Astrocyte of the cerebellum (primary cell): Measurements from ENCODE around the gene RNF213.

Experiments
- DNase-seq: peaks from one replicate; pipeline ENCODE4 v3.0.0-alpha.2; 2011; ENCODE audit warnings: low read depth
- H3K4me3 ChIP-seq: 2 replicates; pipeline ENCODE4 v1.5.1; 2011; ENCODE audit warnings: mild to moderate bottlenecking, low read depth, low read length, moderate library complexity
- CTCF ChIP-seq: IDR thresholded peaks from 2 replicates; pipeline ENCODE4 v1.5.1; 2012; ENCODE audit warnings: low read length, low read depth, moderate library complexity, mild to moderate bottlenecking; ENCODE audit errors: missing control alignments
- in situ Hi-C: cut with HindIII; loops from 2 replicates; pipeline ENCODE4 v1.10.0; 2017; ENCODE audit warnings: low sequenced_read_pairs

The RNF213 gene

GRCh38 chr17:80315517-80316182 is 55.0 kb downstream of the RNF213 start:
- in situ Hi-C loops = no loop called here
- no peak overlapping the region for H3K4me3 ChIP-seq
- TF ChIP-seq CTCF = no peak
- DNase-seq = no peak

DNA sequence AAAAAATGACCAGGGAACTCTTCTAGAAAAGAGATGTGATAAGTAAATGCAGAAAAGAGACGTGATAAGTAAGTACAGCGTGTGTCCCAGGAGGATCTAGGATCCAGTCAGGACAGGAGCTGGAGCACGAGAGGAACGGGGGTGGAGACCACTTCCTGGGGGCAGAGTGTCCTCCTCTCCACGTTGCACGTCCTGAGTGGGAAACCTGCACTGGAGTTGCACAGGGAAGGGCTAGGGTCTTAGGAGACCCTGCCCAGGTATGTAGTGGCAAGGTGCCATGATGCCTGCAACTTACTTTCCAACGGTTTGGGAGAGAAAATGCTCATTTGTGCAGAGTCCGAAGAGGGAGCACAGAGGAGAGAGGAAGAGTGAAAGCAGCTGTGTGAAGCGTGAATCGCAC is 55.8 kb downstream of the RNF213 start:
- no peak for TF ChIP-seq CTCF
- DNase-seq = no peak
- H3K4me3 ChIP-seq = no peak overlapping the region
- in situ Hi-C loops = no loop called here

DNA sequence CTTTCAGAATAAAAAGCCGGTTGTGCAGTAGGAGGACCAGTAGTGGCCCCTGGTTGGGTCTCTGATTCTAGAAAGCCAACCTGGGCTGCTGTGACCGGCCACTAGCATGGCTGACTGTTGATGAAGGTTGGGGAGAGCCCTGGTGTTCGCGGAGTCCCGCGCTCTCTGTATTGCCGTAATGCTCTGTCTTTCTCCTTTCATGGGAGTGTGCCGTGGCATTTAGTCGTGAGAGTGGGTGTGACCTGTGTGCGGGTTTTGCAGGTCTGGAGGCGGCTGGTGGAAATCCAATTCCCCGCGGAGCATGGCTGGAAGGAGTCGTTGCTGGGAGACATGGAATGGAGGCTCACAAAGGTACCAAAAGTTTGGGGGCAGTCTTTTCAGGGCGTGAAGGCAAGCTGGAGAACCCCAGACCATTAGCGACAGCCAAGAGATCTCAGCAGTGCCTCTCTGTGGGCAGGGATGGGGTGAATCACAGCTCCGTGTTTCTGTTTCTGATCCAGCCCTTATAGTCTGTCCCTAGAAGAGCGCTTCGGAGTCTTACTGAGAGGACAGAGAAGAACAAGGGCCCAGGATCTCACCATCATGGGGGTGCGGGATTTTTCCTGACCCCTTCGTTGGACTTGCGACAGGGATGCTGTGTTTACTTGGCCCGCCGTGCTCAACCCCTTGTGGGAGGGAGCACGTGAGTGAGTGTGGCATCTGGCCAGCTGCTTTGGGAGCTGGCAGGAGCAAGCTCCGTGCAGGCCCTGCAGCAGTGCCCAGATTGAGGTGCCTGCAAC is 56.5 kb downstream of the RNF213 start:
- in situ Hi-C loops = no loop called here
- no peak for DNase-seq
- no peak for TF ChIP-seq CTCF
- no peak overlapping the region for H3K4me3 ChIP-seq

DNA sequence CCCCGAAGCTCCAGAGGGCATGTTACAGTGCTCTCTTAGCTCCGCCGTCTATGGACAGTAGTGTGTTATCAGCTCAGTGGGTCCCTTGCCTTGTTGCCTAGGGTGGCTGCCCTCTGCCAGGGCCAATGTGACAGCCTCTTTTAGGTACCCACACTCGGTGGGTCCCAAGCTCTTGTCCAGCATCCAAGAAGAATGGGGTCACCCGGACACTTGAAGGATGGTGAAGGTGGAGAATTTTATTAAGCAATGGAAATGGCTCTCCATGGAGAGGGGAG is 57.0 kb downstream of the RNF213 start:
- TF ChIP-seq CTCF = no peak
- H3K4me3 ChIP-seq = no peak overlapping the region
- no peak for DNase-seq
- in situ Hi-C loops = no loop called here

- DNase-seq = no peak
- no peak overlapping the region for H3K4me3 ChIP-seq
- in situ Hi-C loops = no loop called here
- TF ChIP-seq CTCF = no peak
Observed at GRCh38 chr17:80318166-80318565, 57.5 kb downstream of the RNF213 start.

DNA sequence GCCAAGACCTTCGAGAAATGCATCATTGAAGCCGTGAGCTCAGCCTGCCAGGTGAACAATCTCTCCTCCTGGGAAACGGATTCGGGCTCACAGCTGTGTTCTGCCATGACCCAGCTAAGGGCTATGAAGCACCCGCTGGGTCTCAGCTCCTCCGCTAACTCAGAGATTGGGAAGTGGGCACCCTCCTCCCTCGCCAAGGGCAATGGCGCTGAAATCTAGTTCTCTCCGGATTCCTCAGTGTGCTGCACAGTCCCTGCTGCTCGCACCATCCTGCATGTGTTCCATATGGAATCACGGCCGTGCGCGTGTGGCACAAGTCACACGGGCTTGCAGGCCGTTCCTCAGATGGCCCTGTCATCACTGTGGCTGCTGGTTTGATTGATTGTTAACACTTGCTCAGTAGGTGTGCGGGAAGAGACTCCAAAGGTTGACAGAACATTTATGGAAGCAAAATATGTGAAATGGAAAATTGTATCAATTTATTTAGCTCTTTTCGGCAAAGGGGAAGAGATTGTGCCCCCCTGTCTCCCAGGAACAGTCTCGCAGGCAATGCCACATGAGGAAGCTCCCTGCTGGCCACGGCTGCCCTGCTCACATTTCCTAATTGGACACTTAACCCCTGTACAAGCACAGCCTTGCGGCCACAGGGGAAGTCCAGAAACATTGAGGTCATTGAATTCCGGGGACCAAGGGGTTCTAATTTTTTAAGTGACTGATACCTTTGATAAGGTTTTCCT is 58.8 kb downstream of the RNF213 start:
- TF ChIP-seq CTCF = no peak
- in situ Hi-C loops = no loop called here
- no peak overlapping the region for H3K4me3 ChIP-seq
- DNase-seq = no peak
